NOMO-1 treated with dmso at 0.1 percent for 144 hours (cell line): ENCODE measurements around the gene TP53TG3F.
"Not testable (repeated sequence)": the region's sequence is repeated elsewhere in the genome, so short reads cannot be mapped to it uniquely, and the experiment has no call there.

ENCODE experiments used
- DNase-seq: peaks from one replicate; lab custom pipeline; 2025; ENCODE audit not compliant: unreplicated experiment; lab: John Stamatoyannopoulos, UW

Gene TP53TG3F

GRCh38 chr16:33459312-33459711, at the start of gene TP53TG3F:
TSS of gene TP53TG3F (plus strand) at chr16:33459612. CDS start at chr16:33459680, 68 bp downstream.
- not testable (repeated sequence) for DNase-seq

GRCh38 chr16:33491611-33492010, 32.2 kb downstream of the TP53TG3F start:
- DNase-seq, result not testable (repeated sequence)

- DNase-seq, result not testable (repeated sequence)
Measured at GRCh38 chr16:33507231-33507630, 47.8 kb downstream of the TP53TG3F start.

GRCh38 chr16:33509070-33509469, 49.7 kb downstream of the TP53TG3F start:
- not testable (repeated sequence) for DNase-seq

- not testable (repeated sequence) for DNase-seq
Measured at GRCh38 chr16:33509906-33510305, 50.5 kb downstream of the TP53TG3F start.
